ENCODE measurements around the gene ZNF532.
"Not testable (repeated sequence)": the region's sequence is repeated elsewhere in the genome, so short reads cannot be mapped to it uniquely, and the experiment has no call there.

Gene ZNF532

DNA sequence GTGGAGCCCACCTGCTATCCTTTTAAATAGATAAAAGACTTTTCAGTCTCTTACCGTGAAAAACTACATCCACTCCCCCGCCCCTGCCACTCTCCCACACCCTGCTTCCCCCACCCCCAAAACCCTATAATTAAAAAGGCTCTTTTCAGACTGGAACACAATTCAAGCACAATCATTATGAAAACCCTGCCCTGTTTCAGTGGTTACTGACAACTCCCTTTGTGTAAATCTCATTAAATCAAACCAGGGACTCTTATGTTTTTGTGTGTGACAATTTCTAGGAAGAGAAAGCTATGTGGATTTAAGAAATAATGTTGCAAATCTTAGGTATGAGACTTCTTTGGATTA lies 21.0 kb upstream of the ZNF532 start:
- no peak for ATAC-seq
- Mint-ChIP-seq H3K9me3 (no peaks in the 10 kb centered on the region), H3K4me3 (no peak overlapping the region), H3K4me1 (peaks cover 18% of the 10 kb centered on the region), H3K27ac (peak overlapping the region; percentile 64), H3K27me3 (no peaks in the 10 kb centered on the region), H3K36me3 (no peaks in the 10 kb centered on the region)

GRCh38 chr18:58844871-58845270 lies 19.8 kb upstream of the ZNF532 start:
- Mint-ChIP-seq H3K4me3 (no peak overlapping the region), H3K27me3 (no peaks in the 10 kb centered on the region), H3K36me3 (no peaks in the 10 kb centered on the region), H3K9me3 (no peaks in the 10 kb centered on the region), H3K27ac (no peak overlapping the region), H3K4me1 (peaks cover 20% of the 10 kb centered on the region)
- no peak for ATAC-seq

- ATAC-seq = no peak
- H3K9me3 Mint-ChIP-seq = no peaks in the 10 kb centered on the region
- H3K36me3 Mint-ChIP-seq = no peaks in the 10 kb centered on the region
- peaks cover 27% of the 10 kb centered on the region for H3K4me1 Mint-ChIP-seq
- peak overlapping the region; percentile 15 for H3K4me3 Mint-ChIP-seq
- no peak overlapping the region for H3K27ac Mint-ChIP-seq
- H3K27me3 Mint-ChIP-seq = no peaks in the 10 kb centered on the region
Measured at GRCh38 chr18:58845928-58846724, 18.6 kb upstream of the ZNF532 start.

DNA sequence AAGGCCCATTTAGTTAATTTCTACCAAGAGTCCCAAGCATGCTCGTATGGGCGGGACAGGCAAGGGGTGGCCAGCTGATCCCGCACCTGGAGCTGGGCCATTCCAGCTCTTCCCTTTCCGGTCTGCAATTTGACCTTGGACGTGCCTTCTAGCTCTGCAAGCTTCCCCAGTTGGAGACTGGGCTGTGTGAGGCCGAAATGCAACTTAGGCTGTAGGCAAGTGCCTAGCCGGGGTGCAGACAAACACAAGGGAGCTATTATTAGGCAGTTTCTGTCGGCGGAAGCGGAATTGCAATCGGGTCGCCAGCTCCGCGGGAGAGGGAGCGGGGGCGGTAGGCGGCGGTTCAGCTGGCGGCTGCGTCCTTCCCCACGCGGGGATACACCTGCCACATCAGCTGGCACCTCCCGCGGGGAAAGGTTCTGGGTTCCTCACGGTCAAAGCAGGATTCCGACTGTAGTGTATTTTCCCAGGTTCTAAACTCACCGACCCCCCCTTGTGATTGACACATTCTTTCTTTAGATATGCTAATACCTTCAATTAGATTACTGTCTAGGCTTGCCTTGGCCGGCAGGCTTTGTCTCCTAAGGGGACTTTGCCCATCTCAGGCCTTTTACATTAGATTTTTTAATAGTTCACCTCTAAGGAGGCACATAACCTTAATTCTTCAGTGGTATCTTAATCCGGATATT lies 17.1 kb upstream of the ZNF532 start:
- Mint-ChIP-seq H3K4me1 (peaks cover 27% of the 10 kb centered on the region), H3K27ac (peak overlapping the region; percentile 71), H3K9me3 (no peaks in the 10 kb centered on the region), H3K36me3 (no peaks in the 10 kb centered on the region), H3K4me3 (peak overlapping the region; percentile 77), H3K27me3 (no peaks in the 10 kb centered on the region)
- peak; percentile 48 for ATAC-seq

- Mint-ChIP-seq H3K27me3 (no peaks in the 10 kb centered on the region), H3K4me3 (no peak overlapping the region), H3K4me1 (peaks cover 27% of the 10 kb centered on the region), H3K9me3 (no peaks in the 10 kb centered on the region), H3K36me3 (no peaks in the 10 kb centered on the region), H3K27ac (no peak overlapping the region)
- no peak for ATAC-seq
Measured at GRCh38 chr18:58848685-58849084, 16.0 kb upstream of the ZNF532 start.

GRCh38 chr18:58850786-58851469 lies 13.7 kb upstream of the ZNF532 start:
- Mint-ChIP-seq H3K27ac (no peak overlapping the region), H3K4me1 (peaks cover 27% of the 10 kb centered on the region), H3K36me3 (no peaks in the 10 kb centered on the region), H3K9me3 (no peaks in the 10 kb centered on the region), H3K27me3 (no peaks in the 10 kb centered on the region), H3K4me3 (no peak overlapping the region)
- no peak for ATAC-seq

GRCh38 chr18:58851856-58852255 lies 12.8 kb upstream of the ZNF532 start:
- ATAC-seq = no peak

GRCh38 chr18:58852629-58853028 lies 12.0 kb upstream of the ZNF532 start:
- Mint-ChIP-seq H3K4me1 (peaks cover 17% of the 10 kb centered on the region), H3K27me3 (no peaks in the 10 kb centered on the region), H3K36me3 (no peaks in the 10 kb centered on the region), H3K4me3 (no peak overlapping the region), H3K27ac (no peak overlapping the region), H3K9me3 (no peaks in the 10 kb centered on the region)
- ATAC-seq = no peak

More at GRCh38 chr18:58851856-58852255, 12.8 kb upstream of the ZNF532 start:
- no peak overlapping the region for H3K4me3 Mint-ChIP-seq
- no peaks in the 10 kb centered on the region for H3K36me3 Mint-ChIP-seq
- no peaks in the 10 kb centered on the region for H3K9me3 Mint-ChIP-seq
- H3K27ac Mint-ChIP-seq = no peak overlapping the region
- no peaks in the 10 kb centered on the region for H3K27me3 Mint-ChIP-seq
- H3K4me1 Mint-ChIP-seq = peaks cover 25% of the 10 kb centered on the region

DNA sequence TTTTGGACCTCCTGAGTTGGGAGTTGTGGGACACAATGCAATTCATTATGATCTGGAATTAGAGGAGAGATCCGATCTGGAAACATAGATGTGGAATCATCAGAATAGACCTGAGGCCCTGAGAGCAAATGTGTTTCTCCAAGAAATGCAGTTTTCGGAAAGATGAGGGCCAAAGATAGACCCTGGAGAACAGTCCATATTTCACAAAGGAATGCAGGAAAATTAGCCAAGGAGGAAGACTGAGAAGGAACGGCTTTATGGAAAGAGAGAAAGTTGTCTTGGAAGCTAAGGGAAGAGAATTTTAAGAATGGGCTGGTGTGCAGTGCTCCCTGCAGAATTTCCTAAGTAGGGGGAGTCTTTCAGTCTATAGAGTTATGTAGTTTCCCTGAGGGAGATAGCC lies 11.1 kb upstream of the ZNF532 start:
- no peak overlapping the region for H3K27ac Mint-ChIP-seq
- ATAC-seq = no peak
- H3K27me3 Mint-ChIP-seq = no peaks in the 10 kb centered on the region
- peaks cover 14% of the 10 kb centered on the region for H3K4me1 Mint-ChIP-seq
- H3K36me3 Mint-ChIP-seq = no peaks in the 10 kb centered on the region
- H3K4me3 Mint-ChIP-seq = no peak overlapping the region
- H3K9me3 Mint-ChIP-seq = no peaks in the 10 kb centered on the region

GRCh38 chr18:58855521-58855920 lies 9.2 kb upstream of the ZNF532 start:
- not testable (repeated sequence) for H3K27me3 Mint-ChIP-seq, H3K27ac Mint-ChIP-seq, H3K9me3 Mint-ChIP-seq, ATAC-seq, H3K4me3 Mint-ChIP-seq, H3K36me3 Mint-ChIP-seq
- peaks cover 11% of the 10 kb centered on the region for H3K4me1 Mint-ChIP-seq

GRCh38 chr18:58856881-58857280 lies 7.8 kb upstream of the ZNF532 start:
- H3K27me3 Mint-ChIP-seq = no peaks in the 10 kb centered on the region
- no peak for ATAC-seq
- no peaks in the 10 kb centered on the region for H3K36me3 Mint-ChIP-seq
- no peak overlapping the region for H3K4me3 Mint-ChIP-seq
- no peak overlapping the region for H3K27ac Mint-ChIP-seq
- H3K9me3 Mint-ChIP-seq = no peaks in the 10 kb centered on the region
- H3K4me1 Mint-ChIP-seq = peaks cover 11% of the 10 kb centered on the region

DNA sequence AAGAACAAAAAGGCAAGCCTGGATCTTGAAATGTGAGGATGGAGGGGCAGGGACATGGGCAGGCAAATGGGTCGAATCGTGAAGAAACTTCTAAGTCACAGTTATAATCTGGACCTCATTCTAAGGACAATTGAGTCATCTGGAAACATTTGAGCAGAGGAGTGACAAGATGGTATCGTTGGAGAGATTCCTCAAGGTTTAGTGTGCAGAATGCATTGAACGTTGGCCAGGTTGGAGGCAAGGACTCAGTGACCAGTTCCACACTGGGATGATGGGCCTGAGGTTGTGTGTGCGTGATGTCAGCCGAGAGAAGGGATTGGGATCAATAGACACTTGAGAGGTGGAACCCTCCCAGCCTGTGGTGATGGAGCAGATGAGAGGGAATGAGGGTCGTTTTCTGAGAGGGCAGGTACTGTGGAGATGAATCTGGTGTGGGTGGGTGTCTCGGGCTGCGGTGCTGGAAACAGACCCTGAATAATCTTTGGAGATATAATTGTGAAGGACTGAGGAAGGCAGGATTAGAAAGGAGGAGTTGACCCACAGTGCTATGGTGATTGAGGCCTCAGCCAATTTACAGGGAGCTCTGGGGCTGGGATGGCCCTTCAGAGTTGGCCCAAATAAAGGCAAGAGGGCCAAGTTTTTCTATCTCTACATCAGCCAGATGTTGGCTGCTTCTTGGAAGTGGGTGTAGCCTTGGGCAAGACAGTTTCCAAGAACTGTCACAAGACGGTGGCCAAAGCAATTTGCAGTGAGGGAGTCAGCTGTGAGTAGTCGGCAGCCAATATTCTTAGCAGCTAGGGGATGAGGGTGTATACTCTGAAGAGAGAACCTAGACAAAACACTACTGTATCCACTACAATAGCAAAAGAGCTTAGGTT lies 5.8 kb upstream of the ZNF532 start:
- ATAC-seq = no peak
- H3K4me1 Mint-ChIP-seq = peaks cover 20% of the 10 kb centered on the region
- no peaks in the 10 kb centered on the region for H3K36me3 Mint-ChIP-seq
- no peaks in the 10 kb centered on the region for H3K9me3 Mint-ChIP-seq
- H3K27ac Mint-ChIP-seq = no peak overlapping the region
- H3K4me3 Mint-ChIP-seq = no peak overlapping the region
- H3K27me3 Mint-ChIP-seq = no peaks in the 10 kb centered on the region

DNA sequence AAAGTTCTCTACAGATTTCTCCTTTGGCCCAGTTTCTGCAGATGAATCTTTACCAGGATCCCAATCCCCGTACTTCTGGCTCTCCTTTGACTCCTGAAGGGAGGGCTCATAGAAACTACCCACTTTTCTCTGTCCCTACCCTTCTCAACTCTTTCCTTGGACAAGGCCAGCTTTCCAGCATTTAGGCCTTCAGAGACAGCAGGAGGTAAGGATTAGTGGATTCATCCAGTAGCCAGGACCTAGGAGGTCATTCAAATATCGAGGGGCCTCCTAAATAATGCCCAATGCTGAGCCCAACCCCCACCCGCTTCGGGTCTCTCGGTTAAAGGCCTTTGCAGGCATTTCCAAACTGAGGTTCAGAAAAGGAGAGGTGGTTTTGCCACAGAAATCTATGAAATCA lies 4.8 kb upstream of the ZNF532 start:
- no peak for ATAC-seq
- peaks cover 31% of the 10 kb centered on the region for H3K4me1 Mint-ChIP-seq
- H3K36me3 Mint-ChIP-seq = peaks cover 9% of the 10 kb centered on the region
- H3K9me3 Mint-ChIP-seq = no peaks in the 10 kb centered on the region
- H3K27me3 Mint-ChIP-seq = no peaks in the 10 kb centered on the region
- H3K27ac Mint-ChIP-seq = no peak overlapping the region
- no peak overlapping the region for H3K4me3 Mint-ChIP-seq

GRCh38 chr18:58860747-58861231 lies 3.9 kb upstream of the ZNF532 start:
- Mint-ChIP-seq H3K27me3 (no peaks in the 10 kb centered on the region), H3K4me1 (peaks cover 39% of the 10 kb centered on the region), H3K27ac (no peak overlapping the region), H3K4me3 (no peak overlapping the region), H3K36me3 (peaks cover 17% of the 10 kb centered on the region), H3K9me3 (no peaks in the 10 kb centered on the region)
- no peak for ATAC-seq

DNA sequence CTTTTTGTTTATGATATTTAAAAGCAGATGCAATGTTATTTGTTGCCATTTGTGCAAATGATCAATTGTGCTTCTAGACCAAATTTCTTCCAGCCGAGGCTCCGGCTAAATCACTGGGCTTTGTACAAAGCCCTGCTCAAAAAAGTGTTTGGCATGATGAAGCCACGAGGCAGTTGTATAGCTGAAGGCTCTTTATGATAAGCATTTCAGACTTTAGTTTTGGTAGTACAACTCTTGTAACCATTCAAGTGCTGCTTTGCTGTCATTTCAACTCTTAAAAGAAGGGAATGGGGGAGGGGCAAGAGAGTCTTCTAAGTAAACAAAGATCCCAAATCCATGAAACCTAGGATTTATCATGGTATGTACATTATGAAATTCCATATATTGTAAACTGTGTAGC lies 3.3 kb upstream of the ZNF532 start:
- no peak overlapping the region for H3K4me3 Mint-ChIP-seq
- no peak for ATAC-seq
- no peaks in the 10 kb centered on the region for H3K9me3 Mint-ChIP-seq
- peaks cover 45% of the 10 kb centered on the region for H3K4me1 Mint-ChIP-seq
- H3K36me3 Mint-ChIP-seq = peaks cover 23% of the 10 kb centered on the region
- peak overlapping the region; percentile 99 for H3K27ac Mint-ChIP-seq
- H3K27me3 Mint-ChIP-seq = no peaks in the 10 kb centered on the region
